Measurements from ENCODE around the gene SDE2. TPM values are rescaled to one million over a fixed set of nuclear protein-coding genes. Genes with fewer than 3 reads are reported as not detected.
A peak's percentile ranks its signal among the peaks of the same experiment; 100 is the strongest.

SDE2 gene
- total RNA-seq, 4 donors from 2014 or later, result 4.4 to 19.2 (median 13.2) TPM

DNA sequence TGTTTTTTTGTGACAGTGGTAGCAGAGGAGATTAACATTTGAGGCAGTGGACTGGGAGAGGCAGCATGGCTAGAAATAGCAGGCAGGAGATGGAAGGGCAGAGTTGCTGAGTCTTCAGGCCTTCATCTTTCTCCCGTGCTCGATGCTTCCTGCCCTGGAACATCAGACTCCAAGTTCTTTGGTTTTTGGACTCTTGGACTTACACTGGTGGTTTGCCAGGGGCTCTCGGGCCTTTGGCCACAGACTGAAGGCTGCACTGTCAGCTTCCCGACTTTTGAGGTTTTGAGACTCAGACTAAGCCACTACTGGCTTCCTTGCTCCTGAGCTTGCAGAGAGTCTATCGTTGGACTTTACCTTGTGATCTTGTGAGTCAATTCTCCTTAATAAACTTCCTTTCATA lies 33.9 kb downstream of the SDE2 start:
- Histone ChIP-seq H3K27me3 (peaks cover 13% of the 10 kb centered on the region), H3K9me3 (no peaks in the 10 kb centered on the region), H3K4me1 (peaks cover 0 to 8% (median 2%) of the 10 kb centered on the region in 4 donors), H3K4me3 (no peak overlapping the region), H3K36me3 (no peaks in the 10 kb centered on the region), H3K27ac (no peak overlapping the region)
- DNase-seq, result no peak
- WGBS, 2 donors (ENCODE audit: low coverage in 1 of 2), result 77 to 96% methylated on average over 5 of the region's 5 CpGs
- intact Hi-C loops (cut with DNase I; ENCODE audit: low total_unique reads), result no loop called here
- in situ Hi-C loops (cut with MboI; ENCODE audit: low pct_ligation_motif_present in 1 of 4, low pct_unique_long_range_greater_than_20kb in 1 of 4, low sequenced_read_pairs in 3 of 4), result loop anchor here in 1 of 4 donors (25.0 kb wide), 1 partner anchor 653 kb away; no protein-coding TSS in a partner anchor
- TF ChIP-seq POLR2A (IDR thresholded peaks at IDR 0.05) (no peak), EP300 (IDR thresholded peaks at IDR 0.05; ENCODE audit: low read depth) (no peak), POLR2AphosphoS5 (IDR thresholded peaks at IDR 0.05) (no peak)
- TF ChIP-seq, protein P1, sequence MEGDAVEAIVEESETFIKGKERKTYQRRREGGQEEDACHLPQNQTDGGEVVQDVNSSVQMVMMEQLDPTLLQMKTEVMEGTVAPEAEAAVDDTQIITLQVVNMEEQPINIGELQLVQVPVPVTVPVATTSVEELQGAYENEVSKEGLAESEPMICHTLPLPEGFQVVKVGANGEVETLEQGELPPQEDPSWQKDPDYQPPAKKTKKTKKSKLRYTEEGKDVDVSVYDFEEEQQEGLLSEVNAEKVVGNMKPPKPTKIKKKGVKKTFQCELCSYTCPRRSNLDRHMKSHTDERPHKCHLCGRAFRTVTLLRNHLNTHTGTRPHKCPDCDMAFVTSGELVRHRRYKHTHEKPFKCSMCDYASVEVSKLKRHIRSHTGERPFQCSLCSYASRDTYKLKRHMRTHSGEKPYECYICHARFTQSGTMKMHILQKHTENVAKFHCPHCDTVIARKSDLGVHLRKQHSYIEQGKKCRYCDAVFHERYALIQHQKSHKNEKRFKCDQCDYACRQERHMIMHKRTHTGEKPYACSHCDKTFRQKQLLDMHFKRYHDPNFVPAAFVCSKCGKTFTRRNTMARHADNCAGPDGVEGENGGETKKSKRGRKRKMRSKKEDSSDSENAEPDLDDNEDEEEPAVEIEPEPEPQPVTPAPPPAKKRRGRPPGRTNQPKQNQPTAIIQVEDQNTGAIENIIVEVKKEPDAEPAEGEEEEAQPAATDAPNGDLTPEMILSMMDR (IDR thresholded peaks at IDR 0.05), result no peak

DNA sequence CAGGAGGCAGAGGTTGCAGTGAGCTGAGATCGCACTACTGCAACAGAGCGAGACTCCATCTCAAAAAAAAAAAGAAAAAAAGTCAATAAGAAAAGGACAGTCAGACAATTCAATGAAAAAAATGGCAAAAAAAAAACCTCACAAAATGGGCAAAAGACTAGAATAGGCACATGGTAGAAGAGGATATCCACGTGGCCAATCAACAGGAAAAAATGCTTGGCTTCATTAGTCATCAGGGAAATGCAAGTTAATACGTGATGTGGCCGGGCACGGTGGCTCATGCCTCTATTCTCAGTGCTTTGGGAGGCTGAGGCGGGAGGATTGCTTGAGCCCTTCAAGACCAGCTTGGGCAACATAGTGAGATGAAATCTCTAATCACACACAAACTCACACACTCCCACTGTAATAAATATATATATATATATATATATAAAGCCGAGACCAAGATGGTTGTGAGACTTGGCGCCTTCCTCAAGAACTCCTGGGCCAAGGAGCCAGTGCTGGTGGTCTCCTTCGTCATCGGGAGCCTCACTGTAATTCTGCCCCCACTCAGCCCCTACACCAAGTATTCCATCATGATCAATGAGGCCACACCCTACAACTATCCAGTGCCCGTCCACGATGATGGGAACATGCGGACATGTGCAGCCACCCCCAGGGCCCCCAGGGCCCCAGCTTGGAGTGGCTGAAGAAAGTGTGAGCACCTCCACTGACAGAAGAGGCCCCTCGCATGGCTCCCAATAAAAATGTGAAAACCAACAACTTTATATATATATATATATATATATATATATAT lies 35.2 kb downstream of the SDE2 start:
- intact Hi-C loops (cut with DNase I; ENCODE audit: low total_unique reads), result no loop called here
- Histone ChIP-seq H3K27me3 (peaks cover 13% of the 10 kb centered on the region), H3K4me1 (peaks cover 0 to 8% (median 2%) of the 10 kb centered on the region in 4 donors), H3K27ac (no peak overlapping the region), H3K4me3 (no peak overlapping the region), H3K9me3 (no peaks in the 10 kb centered on the region), H3K36me3 (no peaks in the 10 kb centered on the region)
- DNase-seq, result no peak
- WGBS, 2 donors (ENCODE audit: low coverage in 1 of 2), result 71 to 93% methylated on average over 9 to 15 of the region's 15 CpGs
- in situ Hi-C loops (cut with MboI; ENCODE audit: low pct_ligation_motif_present in 1 of 4, low pct_unique_long_range_greater_than_20kb in 1 of 4, low sequenced_read_pairs in 3 of 4), result loop anchor here in 1 of 4 donors (25.0 kb wide), 1 partner anchor 652 kb away; no protein-coding TSS in a partner anchor
- no peak for TF ChIP-seq EP300 (IDR thresholded peaks at IDR 0.05; ENCODE audit: low read depth)
- TF ChIP-seq POLR2AphosphoS5 (IDR thresholded peaks at IDR 0.05), result no peak
- TF ChIP-seq, protein P1 (IDR thresholded peaks at IDR 0.05), result no peak

DNA sequence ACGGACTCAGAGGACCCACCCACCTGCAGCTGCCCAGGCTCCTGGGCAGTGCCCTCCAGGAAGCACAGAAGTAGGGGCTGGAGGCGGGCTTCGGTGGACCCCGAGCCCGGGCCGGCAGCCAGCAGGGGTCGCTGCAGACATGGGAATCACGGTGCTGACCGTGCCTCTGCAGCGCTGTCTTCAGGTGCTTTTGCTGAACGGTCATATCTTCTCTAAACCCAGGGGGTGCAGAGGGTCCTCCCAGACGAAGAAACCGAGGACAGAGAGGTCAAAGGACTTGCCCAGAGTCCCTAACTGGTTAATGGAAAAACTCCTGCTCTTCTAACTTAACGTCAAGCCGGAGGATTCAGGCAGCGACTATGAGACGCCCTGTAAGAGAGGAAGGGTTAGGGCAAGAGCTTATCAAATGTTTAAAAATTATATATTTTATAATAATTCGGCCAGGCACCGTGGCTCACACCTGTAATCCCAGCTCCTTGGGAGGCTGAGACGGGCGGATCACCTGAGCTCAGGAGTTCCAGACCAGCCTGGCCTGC lies 36.6 kb downstream of the SDE2 start:
- DNase-seq, result peak; percentile 76
- H3K36me3 ChIP-seq, result no peaks in the 10 kb centered on the region
- in situ Hi-C loops (cut with MboI; ENCODE audit: low pct_ligation_motif_present in 1 of 4, low pct_unique_long_range_greater_than_20kb in 1 of 4, low sequenced_read_pairs in 3 of 4) (loop anchor here in 1 of 4 donors (25.0 kb wide), 1 partner anchor 650 kb away; no protein-coding TSS in a partner anchor), intact Hi-C loops (cut with DNase I; ENCODE audit: low total_unique reads) (no loop called here)
- H3K4me1 ChIP-seq, result peaks cover 0 to 8% (median 2%) of the 10 kb centered on the region in 4 donors
- no peak overlapping the region for H3K27ac ChIP-seq
- no peaks in the 10 kb centered on the region for H3K9me3 ChIP-seq
- no peak overlapping the region for H3K4me3 ChIP-seq
- TF ChIP-seq, protein P1 (IDR thresholded peaks at IDR 0.05), result peak; percentile 60 to 72 (median 66)
- no peak for TF ChIP-seq EP300 (IDR thresholded peaks at IDR 0.05; ENCODE audit: low read depth)
- peaks cover 13% of the 10 kb centered on the region for H3K27me3 ChIP-seq
- WGBS, 2 donors (ENCODE audit: low coverage in 1 of 2), result 29 to 49% methylated on average over 9 to 21 of the region's 21 CpGs

DNA sequence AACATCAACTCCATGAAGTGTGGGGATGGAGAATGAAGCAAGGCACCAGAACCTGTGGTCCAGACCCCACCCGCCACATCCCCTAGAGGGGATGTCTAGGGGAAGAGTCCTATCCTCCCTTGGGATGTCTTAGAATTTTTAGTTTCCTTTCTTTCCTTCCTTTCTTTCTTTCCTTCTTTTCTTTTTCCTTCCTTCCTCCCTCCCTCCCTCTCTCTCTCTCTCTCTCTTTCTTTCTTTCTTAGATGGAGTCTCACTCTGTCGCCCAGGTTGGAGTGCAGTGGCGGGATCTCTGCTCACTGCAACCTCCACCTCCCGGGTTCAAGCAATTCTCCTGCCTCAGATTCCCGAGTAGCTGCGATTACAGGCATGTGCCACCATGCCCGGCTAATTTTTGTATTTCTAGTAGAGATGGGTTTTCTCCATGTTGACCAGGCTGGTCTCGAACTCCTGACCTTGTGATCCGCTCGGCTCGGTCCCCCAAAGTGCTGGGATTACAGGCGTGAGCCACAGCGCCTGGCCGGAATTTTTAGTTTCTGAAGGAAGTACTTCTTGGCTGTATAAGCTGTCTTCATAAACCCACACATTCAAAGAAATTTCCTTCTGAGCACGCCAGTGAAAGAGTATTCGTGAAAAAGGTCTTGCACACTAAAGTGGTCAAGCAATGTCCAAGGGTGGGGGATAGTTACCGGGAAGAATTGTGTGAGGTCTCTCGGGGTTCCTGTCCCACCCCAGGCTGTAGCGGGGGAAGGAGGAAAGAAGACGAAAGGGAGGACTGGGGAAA lies 37.3 kb downstream of the SDE2 start:
- H3K4me3 ChIP-seq, result no peak overlapping the region
- WGBS, 2 donors (ENCODE audit: low coverage in 1 of 2), result 62% methylated on average over 3 to 20 of the region's 20 CpGs
- H3K4me1 ChIP-seq, result peaks cover 0 to 8% (median 2%) of the 10 kb centered on the region in 4 donors
- peaks cover 13% of the 10 kb centered on the region for H3K27me3 ChIP-seq
- intact Hi-C loops (cut with DNase I; ENCODE audit: low total_unique reads), result no loop called here
- no peaks in the 10 kb centered on the region for H3K9me3 ChIP-seq
- H3K36me3 ChIP-seq, result no peaks in the 10 kb centered on the region
- in situ Hi-C loops (cut with MboI; ENCODE audit: low pct_ligation_motif_present in 1 of 4, low pct_unique_long_range_greater_than_20kb in 1 of 4, low sequenced_read_pairs in 3 of 4), result loop anchor here in 1 of 4 donors (25.0 kb wide), 1 partner anchor 650 kb away; no protein-coding TSS in a partner anchor
- no peak for DNase-seq
- TF ChIP-seq EP300 (IDR thresholded peaks at IDR 0.05; ENCODE audit: low read depth), result no peak
- TF ChIP-seq POLR2A (IDR thresholded peaks at IDR 0.05), result no peak
- TF ChIP-seq, protein P1 (IDR thresholded peaks at IDR 0.05), result no peak
- no peak for TF ChIP-seq POLR2AphosphoS5 (IDR thresholded peaks at IDR 0.05)
- no peak overlapping the region for H3K27ac ChIP-seq

All from transverse colon (tissue), 4 donors.